Measurements from ENCODE around the gene PSME4.

DNA sequence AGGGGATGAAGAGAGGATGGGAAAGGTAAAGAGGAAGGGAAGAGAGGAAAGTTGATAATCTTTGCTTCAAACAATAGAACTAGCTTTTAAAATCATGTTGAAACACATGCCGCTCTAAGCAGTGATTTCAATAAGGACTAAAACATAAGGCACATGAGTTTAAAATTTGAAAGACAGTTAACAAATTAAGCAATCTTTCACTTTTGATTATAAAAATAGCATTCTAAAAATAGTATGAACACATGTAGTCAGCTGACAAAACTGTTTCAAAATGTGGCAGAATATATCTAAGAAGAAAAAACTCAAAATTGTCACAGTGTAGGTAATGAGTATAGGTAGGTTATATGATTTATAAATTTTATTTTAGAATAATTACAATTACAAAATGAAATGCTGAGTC lies 25.3 kb downstream of the PSME4 start:
- TF ChIP-seq CTCF (IDR thresholded peaks at IDR 0.05) (no peak), ZFX (IDR thresholded peaks at IDR 0.05; ENCODE audit: borderline replicate concordance) (no peak)
